ENCODE data around the gene ARHGEF19.
"Not testable (repeated sequence)": the region's sequence is repeated elsewhere in the genome, so short reads cannot be mapped to it uniquely, and the experiment has no call there.

ARHGEF19 gene

GRCh38 chr1:16212251-16212961, at the start of gene ARHGEF19:
Gene ARHGEF19 (minus strand): TSS chr1:16212652. CDS start chr1:16209054, 3,598 bp downstream.
- H3K4me3 ChIP-seq (ENCODE audit: low read depth, low read length), result no peak within 1 kb of the TSS
- H3K79me2 ChIP-seq (ENCODE audit: control insufficient read depth, insufficient read depth, low read length, unreplicated experiment), result no peaks in the 10 kb centered on the region
- no peaks in the 10 kb centered on the region for H3K27me3 ChIP-seq (ENCODE audit: insufficient read depth, low read length)
- no peak within 1 kb of the TSS for H3K27ac ChIP-seq (ENCODE audit: low read depth, low read length)
- H3K36me3 ChIP-seq (ENCODE audit: insufficient read depth, low read length), result no peaks in the 10 kb centered on the region
- H2AFZ ChIP-seq (ENCODE audit: low read length, unreplicated experiment), result no peak within 1 kb of the TSS
- peaks cover 3% of the 10 kb centered on the region for H3K4me1 ChIP-seq (ENCODE audit: control insufficient read depth, insufficient read depth, low read length, unreplicated experiment)

GRCh38 chr1:16262067-16262466, 49.6 kb upstream of the ARHGEF19 start:
- Histone ChIP-seq H3K36me3 (ENCODE audit: insufficient read depth, low read length) (no peaks in the 10 kb centered on the region), H3K4me1 (ENCODE audit: control insufficient read depth, insufficient read depth, low read length, unreplicated experiment) (peaks cover 20% of the 10 kb centered on the region), H2AFZ (ENCODE audit: low read length, unreplicated experiment) (no peak overlapping the region), H3K79me2 (ENCODE audit: control insufficient read depth, insufficient read depth, low read length, unreplicated experiment) (no peaks in the 10 kb centered on the region), H3K4me3 (ENCODE audit: low read depth, low read length) (no peak overlapping the region), H3K27me3 (ENCODE audit: insufficient read depth, low read length) (no peaks in the 10 kb centered on the region), H3K27ac (ENCODE audit: low read depth, low read length) (no peak overlapping the region)

DNA sequence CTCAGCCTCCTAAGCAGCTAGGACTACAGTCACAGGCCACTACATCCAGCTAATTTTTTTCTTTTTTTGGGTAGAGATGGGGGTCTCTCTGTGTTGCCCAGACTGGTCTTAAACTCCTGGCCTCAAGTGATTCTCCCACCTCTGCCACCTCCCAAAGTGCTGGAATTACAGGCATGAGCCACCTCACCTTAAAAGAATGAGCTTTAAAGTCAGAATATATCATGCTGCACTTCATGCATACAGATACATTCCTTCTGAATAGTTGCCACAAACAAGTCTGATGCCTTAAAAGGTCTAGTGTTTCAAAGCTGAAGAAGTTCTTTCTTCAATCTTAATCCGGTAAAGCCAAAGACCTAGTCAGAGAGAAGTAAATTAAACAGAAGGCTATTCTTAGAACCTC, 48.4 kb upstream of the ARHGEF19 start:
- no peak overlapping the region for H2AFZ ChIP-seq (ENCODE audit: low read length, unreplicated experiment)
- H3K27me3 ChIP-seq (ENCODE audit: insufficient read depth, low read length), result no peaks in the 10 kb centered on the region
- H3K36me3 ChIP-seq (ENCODE audit: insufficient read depth, low read length), result no peaks in the 10 kb centered on the region; the same call in 1 of the 2 replicates
- H3K4me3 ChIP-seq (ENCODE audit: low read depth, low read length), result no peak overlapping the region
- peaks cover 10% of the 10 kb centered on the region for H3K4me1 ChIP-seq (ENCODE audit: control insufficient read depth, insufficient read depth, low read length, unreplicated experiment)
- H3K79me2 ChIP-seq (ENCODE audit: control insufficient read depth, insufficient read depth, low read length, unreplicated experiment), result no peaks in the 10 kb centered on the region
- no peak overlapping the region for H3K27ac ChIP-seq (ENCODE audit: low read depth, low read length)

DNA sequence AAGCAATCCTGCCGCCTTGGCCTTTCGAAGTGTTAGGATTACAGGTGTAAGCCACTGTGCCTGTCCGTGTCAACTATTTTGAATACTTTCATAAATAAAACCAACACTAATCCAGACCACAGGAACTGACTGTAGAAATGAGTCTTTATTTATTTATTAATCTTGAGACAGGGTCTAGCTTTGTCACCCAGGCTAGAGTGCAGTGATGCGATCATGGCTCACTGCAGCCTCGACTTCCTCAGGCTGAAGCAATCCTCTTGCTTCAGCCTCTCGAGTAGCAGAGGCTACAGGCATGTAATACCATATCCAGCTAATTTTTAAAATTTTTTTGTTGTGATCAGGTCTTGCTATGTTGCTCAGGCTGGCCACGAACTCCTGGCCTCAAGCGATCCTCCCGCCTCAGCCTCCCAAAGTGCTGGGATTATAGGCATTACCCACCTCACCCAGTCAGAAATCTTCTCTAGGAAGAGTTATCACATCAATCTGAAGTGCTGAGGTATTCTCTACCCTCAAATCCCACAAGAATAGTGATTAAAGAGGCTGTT, 46.2 kb upstream of the ARHGEF19 start:
- no peak overlapping the region for H3K27ac ChIP-seq (ENCODE audit: low read depth, low read length)
- no peak overlapping the region for H3K4me3 ChIP-seq (ENCODE audit: low read depth, low read length)
- peaks cover 1% of the 10 kb centered on the region; the same call in 1 of the 2 replicates for H3K36me3 ChIP-seq (ENCODE audit: insufficient read depth, low read length)
- no peaks in the 10 kb centered on the region for H3K27me3 ChIP-seq (ENCODE audit: insufficient read depth, low read length)
- H3K4me1 ChIP-seq (ENCODE audit: control insufficient read depth, insufficient read depth, low read length, unreplicated experiment), result peaks cover 10% of the 10 kb centered on the region
- no peak overlapping the region for H2AFZ ChIP-seq (ENCODE audit: low read length, unreplicated experiment)
- H3K79me2 ChIP-seq (ENCODE audit: control insufficient read depth, insufficient read depth, low read length, unreplicated experiment), result no peaks in the 10 kb centered on the region

DNA sequence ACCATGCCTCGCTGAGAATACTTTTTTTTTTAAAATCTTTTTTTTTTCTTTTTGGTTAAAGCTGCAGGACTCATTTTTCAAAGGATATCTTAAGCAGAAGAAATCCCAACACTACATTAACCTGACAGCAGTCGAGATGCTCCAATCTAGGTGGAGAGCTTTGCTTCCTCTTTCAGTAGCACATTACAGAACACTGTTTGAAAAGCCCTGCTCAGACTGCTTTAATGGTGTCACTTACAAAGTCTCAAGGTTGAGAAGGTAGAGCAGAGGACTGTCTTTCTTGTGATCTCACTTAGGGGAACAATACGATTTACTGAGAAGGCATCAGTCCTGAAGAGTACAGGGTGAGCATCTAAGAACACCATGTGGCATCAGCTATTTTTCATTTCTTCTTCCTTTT, 45.5 kb upstream of the ARHGEF19 start:
- Histone ChIP-seq H3K4me3 (ENCODE audit: low read depth, low read length) (no peak overlapping the region), H2AFZ (ENCODE audit: low read length, unreplicated experiment) (no peak overlapping the region), H3K79me2 (ENCODE audit: control insufficient read depth, insufficient read depth, low read length, unreplicated experiment) (no peaks in the 10 kb centered on the region), H3K27ac (ENCODE audit: low read depth, low read length) (no peak overlapping the region), H3K36me3 (ENCODE audit: insufficient read depth, low read length) (peaks cover 7% of the 10 kb centered on the region; the same call in 1 of the 2 replicates), H3K4me1 (ENCODE audit: control insufficient read depth, insufficient read depth, low read length, unreplicated experiment) (peaks cover 10% of the 10 kb centered on the region), H3K27me3 (ENCODE audit: insufficient read depth, low read length) (no peaks in the 10 kb centered on the region)

DNA sequence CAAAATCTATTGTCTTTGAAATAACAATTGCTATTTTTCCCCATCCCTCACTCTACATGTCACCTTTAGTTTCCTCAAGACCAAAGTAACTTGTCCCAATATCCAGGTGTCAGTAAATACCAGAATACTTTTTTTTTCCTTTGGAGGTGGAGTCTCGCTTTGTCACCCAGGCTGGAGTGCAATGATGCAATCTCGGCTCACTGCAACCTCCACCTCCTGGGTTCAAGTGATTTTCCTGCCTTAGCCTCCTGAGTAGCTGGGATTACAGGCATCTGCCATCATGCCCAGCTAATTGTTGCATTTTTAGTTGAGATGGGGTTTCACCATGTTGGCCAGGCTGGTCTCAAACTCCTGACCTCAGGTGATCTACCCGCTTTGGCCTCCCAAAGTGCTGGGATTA, 45.1 kb upstream of the ARHGEF19 start:
- H3K4me1 ChIP-seq (ENCODE audit: control insufficient read depth, insufficient read depth, low read length, unreplicated experiment); H3K27ac ChIP-seq (ENCODE audit: low read depth, low read length); H3K79me2 ChIP-seq (ENCODE audit: control insufficient read depth, insufficient read depth, low read length, unreplicated experiment); H2AFZ ChIP-seq (ENCODE audit: low read length, unreplicated experiment); H3K36me3 ChIP-seq (ENCODE audit: insufficient read depth, low read length); H3K27me3 ChIP-seq (ENCODE audit: insufficient read depth, low read length); H3K4me3 ChIP-seq (ENCODE audit: low read depth, low read length): not testable (repeated sequence)

- Histone ChIP-seq H3K79me2 (ENCODE audit: control insufficient read depth, insufficient read depth, low read length, unreplicated experiment) (no peaks in the 10 kb centered on the region), H3K4me3 (ENCODE audit: low read depth, low read length) (no peak overlapping the region), H3K4me1 (ENCODE audit: control insufficient read depth, insufficient read depth, low read length, unreplicated experiment) (peaks cover 9% of the 10 kb centered on the region), H3K36me3 (ENCODE audit: insufficient read depth, low read length) (peaks cover 7% of the 10 kb centered on the region; the same call in 1 of the 2 replicates), H3K27ac (ENCODE audit: low read depth, low read length) (no peak overlapping the region), H3K27me3 (ENCODE audit: insufficient read depth, low read length) (no peaks in the 10 kb centered on the region), H2AFZ (ENCODE audit: low read length, unreplicated experiment) (no peak overlapping the region)
These were observed 44.0 kb upstream of the ARHGEF19 start for GRCh38 chr1:16256478-16256877.

GRCh38 chr1:16254263-16254928, 41.9 kb upstream of the ARHGEF19 start:
- H2AFZ ChIP-seq (ENCODE audit: low read length, unreplicated experiment), result no peak overlapping the region
- H3K4me3 ChIP-seq (ENCODE audit: low read depth, low read length), result no peak overlapping the region
- H3K36me3 ChIP-seq (ENCODE audit: insufficient read depth, low read length), result peaks cover 7% of the 10 kb centered on the region; the same call in 1 of the 2 replicates
- no peaks in the 10 kb centered on the region for H3K79me2 ChIP-seq (ENCODE audit: control insufficient read depth, insufficient read depth, low read length, unreplicated experiment)
- H3K4me1 ChIP-seq (ENCODE audit: control insufficient read depth, insufficient read depth, low read length, unreplicated experiment), result peaks cover 15% of the 10 kb centered on the region
- no peak overlapping the region for H3K27ac ChIP-seq (ENCODE audit: low read depth, low read length)
- H3K27me3 ChIP-seq (ENCODE audit: insufficient read depth, low read length), result no peaks in the 10 kb centered on the region

GRCh38 chr1:16253332-16253922, 41.0 kb upstream of the ARHGEF19 start:
- H3K79me2 ChIP-seq (ENCODE audit: control insufficient read depth, insufficient read depth, low read length, unreplicated experiment), result no peaks in the 10 kb centered on the region
- peaks cover 7% of the 10 kb centered on the region; the same call in 1 of the 2 replicates for H3K36me3 ChIP-seq (ENCODE audit: insufficient read depth, low read length)
- peaks cover 25% of the 10 kb centered on the region for H3K4me1 ChIP-seq (ENCODE audit: control insufficient read depth, insufficient read depth, low read length, unreplicated experiment)
- H3K27me3 ChIP-seq (ENCODE audit: insufficient read depth, low read length), result no peaks in the 10 kb centered on the region
- no peak overlapping the region for H3K4me3 ChIP-seq (ENCODE audit: low read depth, low read length)
- H3K27ac ChIP-seq (ENCODE audit: low read depth, low read length), result no peak overlapping the region
- H2AFZ ChIP-seq (ENCODE audit: low read length, unreplicated experiment), result no peak overlapping the region

DNA sequence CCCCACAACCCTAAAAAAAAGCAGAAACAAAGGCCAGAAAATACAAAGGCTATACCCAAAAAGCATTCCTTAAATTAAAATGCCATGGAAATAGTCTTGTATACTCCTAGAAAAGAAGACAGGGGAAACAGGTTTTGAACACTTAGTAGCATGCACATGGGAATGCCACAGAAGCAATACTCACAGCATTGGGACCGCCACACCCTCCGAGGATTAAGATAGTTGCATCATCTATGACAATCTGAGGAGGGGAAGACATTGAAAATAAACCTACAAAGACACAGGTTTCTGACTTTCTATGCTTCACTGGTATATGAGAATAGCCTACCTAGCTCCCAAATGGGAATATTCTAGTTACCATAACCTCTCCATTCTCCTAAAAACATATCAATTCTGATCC, 40.5 kb upstream of the ARHGEF19 start:
- Histone ChIP-seq H3K4me1 (ENCODE audit: control insufficient read depth, insufficient read depth, low read length, unreplicated experiment) (peaks cover 30% of the 10 kb centered on the region), H3K27me3 (ENCODE audit: insufficient read depth, low read length) (no peaks in the 10 kb centered on the region), H2AFZ (ENCODE audit: low read length, unreplicated experiment) (no peak overlapping the region), H3K36me3 (ENCODE audit: insufficient read depth, low read length) (peaks cover 7% of the 10 kb centered on the region; the same call in 1 of the 2 replicates), H3K79me2 (ENCODE audit: control insufficient read depth, insufficient read depth, low read length, unreplicated experiment) (no peaks in the 10 kb centered on the region), H3K4me3 (ENCODE audit: low read depth, low read length) (no peak overlapping the region), H3K27ac (ENCODE audit: low read depth, low read length) (no peak overlapping the region)

Measured in ACC112 (cell line).